Sciatic nerve (tissue), 1 donor: Measurements from ENCODE around the gene RAB21. TPM values are rescaled to one million over a fixed set of nuclear protein-coding genes. Genes with fewer than 3 reads are reported as not detected.

Source experiments
- total RNA-seq: library from RNA; stranded (reverse); fragmentation: NEBNext Ultra II Directional; extraction: Animal tissue kit (Norgen Biotek cat#: 25700); gene quantifications from one replicate; pipeline ENCODE4 v1.2.1, GENCODE V29; 2021
- donor health status: DM: no; HTN: no; CAD: no.

RAB21 gene
- total RNA-seq, 1 donor from 2014 or later, result 73.3 TPM

Other genes with a start within 250 kb of the RAB21 start
- gene ZFC3H1, start 91.0 kb upstream of the RAB21 start, total RNA-seq, result 85.4 TPM
- 5.8 TPM for gene THAP2, start 90.6 kb upstream of the RAB21 start, total RNA-seq
- 20.7 TPM for gene TMEM19, start 68.8 kb upstream of the RAB21 start, total RNA-seq
- gene TBC1D15, start 84.9 kb downstream of the RAB21 start, total RNA-seq, result 69.1 TPM
- gene TPH2, start 184.0 kb downstream of the RAB21 start, total RNA-seq, result not detected